GM03348 (cell line): Measurements from ENCODE around the gene ZNF407.

Source experiments
- DNase-seq: peaks from one replicate; pipeline ENCODE4 v3.0.0; 2012; ENCODE audit warnings: low spot score

ZNF407 gene

GRCh38 chr18:74589021-74589420, 8.6 kb upstream of the ZNF407 start:
- no peak for DNase-seq

GRCh38 chr18:74589811-74590210, 7.9 kb upstream of the ZNF407 start:
- DNase-seq, result no peak

- no peak for DNase-seq
Observed at GRCh38 chr18:74590671-74591070, 7.0 kb upstream of the ZNF407 start.

GRCh38 chr18:74595431-74595830, 2.2 kb upstream of the ZNF407 start:
- DNase-seq, result no peak

GRCh38 chr18:74597034-74597661, 522 bp upstream of the ZNF407 start:
- DNase-seq, result peak; percentile 80

GRCh38 chr18:74598350-74599001, 806 bp downstream of the ZNF407 start:
- DNase-seq, result peak; percentile 74

GRCh38 chr18:74604361-74604760, 6.7 kb downstream of the ZNF407 start:
- no peak for DNase-seq

- DNase-seq, result peak; percentile 29
Observed at GRCh38 chr18:74604774-74605173, 7.1 kb downstream of the ZNF407 start.

GRCh38 chr18:74608681-74609080, 11.0 kb downstream of the ZNF407 start:
- DNase-seq, result no peak

GRCh38 chr18:74609535-74609934, 11.9 kb downstream of the ZNF407 start:
- no peak for DNase-seq

- DNase-seq, result no peak
Observed at GRCh38 chr18:74610051-74610615, 12.5 kb downstream of the ZNF407 start.

GRCh38 chr18:74610860-74611259, 13.2 kb downstream of the ZNF407 start:
- DNase-seq, result no peak

GRCh38 chr18:74611765-74612164, 14.1 kb downstream of the ZNF407 start:
- no peak for DNase-seq

GRCh38 chr18:74613381-74613780, 15.7 kb downstream of the ZNF407 start:
- no peak for DNase-seq

GRCh38 chr18:74616494-74616893, 18.8 kb downstream of the ZNF407 start:
- DNase-seq, result no peak

GRCh38 chr18:74617486-74617885, 19.8 kb downstream of the ZNF407 start:
- DNase-seq, result no peak

- DNase-seq, result no peak
Observed at GRCh38 chr18:74622072-74622471, 24.4 kb downstream of the ZNF407 start.

GRCh38 chr18:74623047-74623816, 25.6 kb downstream of the ZNF407 start:
- peak; percentile 36 for DNase-seq

- DNase-seq, result no peak
Observed at GRCh38 chr18:74624466-74624865, 26.8 kb downstream of the ZNF407 start.

GRCh38 chr18:74625157-74625556, 27.5 kb downstream of the ZNF407 start:
- DNase-seq, result no peak

- DNase-seq, result no peak
Observed at GRCh38 chr18:74626049-74626874, 28.6 kb downstream of the ZNF407 start.

GRCh38 chr18:74630804-74631203, 33.1 kb downstream of the ZNF407 start:
- DNase-seq, result no peak
